ENCODE measurements around the gene KIF13A. TPM values are rescaled to one million over a fixed set of nuclear protein-coding genes. Genes with fewer than 3 reads are reported as not detected.

Gene KIF13A
- total and polyA plus RNA-seq, 9 of the 15 experiments (the other 6 are each of a cell fraction or from before 2014, with no cell fraction given): 3.6 to 44.3 (median 29.7) TPM

GRCh38 chr6:17907406-17908229 is 79.8 kb downstream of the KIF13A start (continued):
- TF ChIP-seq ZBTB34 (CRISPR knock-in tag; IDR thresholded peaks at IDR 0.05): no peak
- TF ChIP-seq ZNF165 (CRISPR knock-in tag; IDR thresholded peaks at IDR 0.05; ENCODE audit: borderline replicate concordance): no peak
- 0 out of 2 replicates have a peak, but pooled peaks have one; percentile 41 for TF ChIP-seq DNMT1 (IDR thresholded peaks at IDR 0.05)
- no peak for TF ChIP-seq CGGBP1 (CRISPR knock-in tag; IDR thresholded peaks at IDR 0.05)
- no peak for TF ChIP-seq ZNF717 (CRISPR knock-in tag; IDR thresholded peaks at IDR 0.05)
- no peak for TF ChIP-seq SNRNP70 (optimal IDR thresholded peaks at IDR 0.05; ENCODE audit: low read depth, low read length)
- peak; percentile 75; the same call in 1 of the 2 replicates for TF ChIP-seq TCFL5 (CRISPR knock-in tag; conservative IDR thresholded peaks at IDR 0.05)
- TF ChIP-seq ZNF75A (CRISPR knock-in tag; IDR thresholded peaks at IDR 0.05): 0 out of 2 replicates have a peak, but pooled peaks have one; percentile 13
- TF ChIP-seq FOXP1 (CRISPR knock-in tag; IDR thresholded peaks at IDR 0.05): no peak
- peak; percentile 95 for TF ChIP-seq OTX1 (CRISPR knock-in tag; IDR thresholded peaks at IDR 0.05)
- TF ChIP-seq MED1 (CRISPR knock-in tag; IDR thresholded peaks at IDR 0.05; ENCODE audit: borderline replicate concordance): no peak
- peak; percentile 64 for TF ChIP-seq RBBP5 (IDR thresholded peaks at IDR 0.05; ENCODE audit: borderline replicate concordance, insufficient read depth, low read length, poor library complexity, severe bottlenecking)
- TF ChIP-seq EP300 (IDR thresholded peaks at IDR 0.05; ENCODE audit: low read length): peak; percentile 94
- no peak for TF ChIP-seq HMG20A (CRISPR knock-in tag; conservative IDR thresholded peaks at IDR 0.05)
- TF ChIP-seq ZNF699 (CRISPR knock-in tag; IDR thresholded peaks at IDR 0.05; ENCODE audit: insufficient replicate concordance): no peak
- TF ChIP-seq RFX1 (IDR thresholded peaks at IDR 0.05): no peak
- peak; percentile 84; the same call in 1 of the 2 replicates for TF ChIP-seq ZNF311 (CRISPR knock-in tag; IDR thresholded peaks at IDR 0.05)
- TF ChIP-seq ZNF133 (CRISPR knock-in tag; IDR thresholded peaks at IDR 0.05): no peak
- TF ChIP-seq NFRKB (IDR thresholded peaks at IDR 0.05; ENCODE audit: low read depth): peak; percentile 99
- peak; percentile 77 for TF ChIP-seq TFAP4 (CRISPR knock-in tag; IDR thresholded peaks at IDR 0.05; ENCODE audit: borderline replicate concordance)
- peak; percentile 100 for TF ChIP-seq DPF2 (IDR thresholded peaks at IDR 0.05)
- peak; percentile 77 for TF ChIP-seq TEAD2 (tag; IDR thresholded peaks at IDR 0.05)
- TF ChIP-seq ZBTB17 (CRISPR knock-in tag; IDR thresholded peaks at IDR 0.05): peak; percentile 81
- no peak; the same call in 1 of the 2 replicates for TF ChIP-seq ZNF764 (CRISPR knock-in tag; IDR thresholded peaks at IDR 0.05; ENCODE audit: low read depth)
- TF ChIP-seq HDAC2 (IDR thresholded peaks at IDR 0.05): peak; percentile 94
- TF ChIP-seq NFIC (IDR thresholded peaks at IDR 0.05): peak; percentile 67
- TF ChIP-seq CHD2 (IDR thresholded peaks at IDR 0.05; ENCODE audit: low read depth, low read length): no peak
- peak; percentile 100 for TF ChIP-seq ZNF316 (IDR thresholded peaks at IDR 0.05)
